ENCODE results near the gene TNFAIP2. TPM values are rescaled to one million over a fixed set of nuclear protein-coding genes. Genes with fewer than 3 reads are reported as not detected.

The TNFAIP2 gene
- total RNA-seq, 1 donor from 2014 or later = 5.3 TPM

- Mint-ChIP-seq H3K27ac (no peak overlapping the region), H3K4me1 (peaks cover 12% of the 10 kb centered on the region), H3K4me3 (no peak overlapping the region), H3K9me3 (no peaks in the 10 kb centered on the region), H3K36me3 (no peaks in the 10 kb centered on the region), H3K27me3 (ENCODE audit: insufficient read depth, low read depth) (peaks cover 25% of the 10 kb centered on the region)
- DNase-seq (ENCODE audit: low spot score) = no peak
- Histone ChIP-seq H3K4me2 (no peak overlapping the region), H3K9ac (no peak overlapping the region), H3K36me3 (no peaks in the 10 kb centered on the region), H4K20me1 (ENCODE audit: low read depth) (no peaks in the 10 kb centered on the region), H3K27ac (no peak overlapping the region), H3K9me3 (ENCODE audit: low read depth) (no peaks in the 10 kb centered on the region), H3F3A (ENCODE audit: low read depth) (no peaks in the 10 kb centered on the region), H3K4me3 (no peak overlapping the region), H2AFZ (replicated peaks) (peak overlapping the region; percentile 50), H3K79me2 (ENCODE audit: low read depth) (no peaks in the 10 kb centered on the region), H3K27me3 (peaks cover 32% of the 10 kb centered on the region), H3K4me1 (peaks cover 13% of the 10 kb centered on the region)
- TF ChIP-seq EZH2phosphoT487 (IDR thresholded peaks at IDR 0.05) = no peak
- no peak for TF ChIP-seq CTCF (IDR thresholded peaks at IDR 0.05)
- TF ChIP-seq EZH2 (IDR thresholded peaks at IDR 0.05) = no peak
Measured at GRCh38 chr14:103100281-103101121, 22.8 kb upstream of the TNFAIP2 start.

- H3K4me3 ChIP-seq = no peak overlapping the region
- Mint-ChIP-seq H3K27me3 (ENCODE audit: insufficient read depth, low read depth) (peaks cover 29% of the 10 kb centered on the region), H3K4me3 (peak overlapping the region; percentile 48), H3K9me3 (no peaks in the 10 kb centered on the region), H3K36me3 (no peaks in the 10 kb centered on the region), H3K4me1 (peaks cover 12% of the 10 kb centered on the region), H3K27ac (no peak overlapping the region)
- no peak overlapping the region for H3K9ac ChIP-seq
- H3K4me1 ChIP-seq = peaks cover 13% of the 10 kb centered on the region
- H3K36me3 ChIP-seq = no peaks in the 10 kb centered on the region
- H3K27me3 ChIP-seq = peaks cover 32% of the 10 kb centered on the region
- no peaks in the 10 kb centered on the region for H3K9me3 ChIP-seq (ENCODE audit: low read depth)
- H3K27ac ChIP-seq = no peak overlapping the region
- no peak overlapping the region for H2AFZ ChIP-seq (replicated peaks)
- TF ChIP-seq EZH2 (IDR thresholded peaks at IDR 0.05) (no peak), EZH2phosphoT487 (IDR thresholded peaks at IDR 0.05) (no peak), CTCF (IDR thresholded peaks at IDR 0.05) (no peak)
- H3K79me2 ChIP-seq (ENCODE audit: low read depth) = no peaks in the 10 kb centered on the region
- no peak overlapping the region for H3K4me2 ChIP-seq
- DNase-seq (ENCODE audit: low spot score) = no peak
- H3F3A ChIP-seq (ENCODE audit: low read depth) = no peaks in the 10 kb centered on the region
- no peaks in the 10 kb centered on the region for H4K20me1 ChIP-seq (ENCODE audit: low read depth)
Measured at GRCh38 chr14:103101257-103101962, 21.9 kb upstream of the TNFAIP2 start.

GRCh38 chr14:103101963-103102688 is 21.1 kb upstream of the TNFAIP2 start:
- Histone ChIP-seq H3K27ac (no peak overlapping the region), H3K4me2 (no peak overlapping the region), H3F3A (ENCODE audit: low read depth) (no peaks in the 10 kb centered on the region), H4K20me1 (ENCODE audit: low read depth) (no peaks in the 10 kb centered on the region), H3K9me3 (ENCODE audit: low read depth) (no peaks in the 10 kb centered on the region), H3K4me1 (peaks cover 13% of the 10 kb centered on the region), H3K4me3 (no peak overlapping the region), H3K79me2 (ENCODE audit: low read depth) (no peaks in the 10 kb centered on the region), H3K27me3 (peaks cover 32% of the 10 kb centered on the region), H3K9ac (no peak overlapping the region), H3K36me3 (no peaks in the 10 kb centered on the region), H2AFZ (replicated peaks) (no peak overlapping the region)
- H3K9me3 Mint-ChIP-seq = no peaks in the 10 kb centered on the region
- H3K27me3 Mint-ChIP-seq (ENCODE audit: insufficient read depth, low read depth) = peaks cover 29% of the 10 kb centered on the region
- no peak for DNase-seq (ENCODE audit: low spot score)
- H3K4me3 Mint-ChIP-seq = no peak overlapping the region
- H3K36me3 Mint-ChIP-seq = no peaks in the 10 kb centered on the region
- no peak overlapping the region for H3K27ac Mint-ChIP-seq
- TF ChIP-seq EZH2 (IDR thresholded peaks at IDR 0.05) = no peak
- TF ChIP-seq EZH2phosphoT487 (IDR thresholded peaks at IDR 0.05) = no peak
- TF ChIP-seq CTCF (IDR thresholded peaks at IDR 0.05) = no peak
- peaks cover 12% of the 10 kb centered on the region for H3K4me1 Mint-ChIP-seq

All from neural progenitor cell (in vitro differentiated cells).